NCI-H1417 treated with DMSO at 0.1 percent for 48 hours (cell line): Measurements from ENCODE around the gene FKRP.
"Not testable (repeated sequence)": the region's sequence is repeated elsewhere in the genome, so short reads cannot be mapped to it uniquely, and the experiment has no call there.

ENCODE experiments used
- DNase-seq: peaks from one replicate; lab custom pipeline; 2025; lab: John Stamatoyannopoulos, UW

Gene FKRP

DNA sequence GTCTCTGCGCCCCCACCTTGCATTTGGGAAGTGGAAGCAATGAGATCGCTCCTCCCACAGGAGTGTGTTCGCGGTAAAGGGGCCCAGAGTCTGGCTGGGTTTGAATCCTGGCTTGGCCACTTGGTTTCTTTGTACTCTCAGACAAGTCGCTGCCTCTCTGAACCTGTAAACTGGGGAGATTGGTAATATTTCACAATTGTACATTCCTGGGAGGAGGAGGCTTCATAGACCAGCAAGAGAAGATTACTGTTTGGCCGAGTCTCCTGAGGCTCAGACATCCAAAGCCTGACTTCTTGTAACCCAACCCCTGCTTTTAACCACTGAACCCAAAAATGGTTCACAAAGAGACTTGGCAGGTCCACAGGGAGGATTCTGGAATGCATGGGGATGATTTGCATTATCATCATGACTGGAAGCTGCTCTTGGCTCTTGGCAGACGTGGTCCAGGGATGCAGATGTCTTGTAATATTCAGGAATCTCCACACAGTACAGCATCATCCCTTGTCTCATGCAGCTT lies 14.0 kb downstream of the FKRP start:
- DNase-seq = no peak

GRCh38 chr19:46760363-46760762 lies 14.5 kb downstream of the FKRP start:
- no peak for DNase-seq

GRCh38 chr19:46760897-46761296 lies 15.0 kb downstream of the FKRP start:
- DNase-seq = not testable (repeated sequence)

GRCh38 chr19:46761418-46761831 lies 15.6 kb downstream of the FKRP start:
- no peak for DNase-seq

- DNase-seq = no peak
Measured at GRCh38 chr19:46762245-46762890, 16.5 kb downstream of the FKRP start.

- no peak for DNase-seq
Measured at GRCh38 chr19:46764817-46765291, 19.0 kb downstream of the FKRP start.

GRCh38 chr19:46766569-46767317 lies 20.9 kb downstream of the FKRP start:
- no peak for DNase-seq

DNA sequence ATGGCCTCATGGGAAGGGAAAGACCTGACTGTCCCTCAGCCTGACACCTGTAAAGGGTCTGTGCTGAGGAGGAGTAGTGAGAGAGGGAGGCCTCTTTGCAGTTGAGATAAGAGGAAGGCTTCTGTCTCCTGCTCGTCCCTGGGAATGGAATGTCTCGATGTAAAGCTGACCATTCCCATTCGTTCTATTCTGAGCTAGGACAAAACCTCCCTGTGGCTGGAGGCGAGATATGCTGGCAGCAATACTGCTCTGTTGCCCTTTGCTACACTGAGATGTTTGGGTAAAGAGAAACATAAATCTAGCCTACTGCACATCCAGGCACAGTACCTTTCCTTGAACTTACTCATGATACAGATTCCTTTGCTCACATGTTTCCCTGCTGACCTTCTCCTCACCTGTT lies 22.9 kb downstream of the FKRP start:
- DNase-seq = not testable (repeated sequence)

DNA sequence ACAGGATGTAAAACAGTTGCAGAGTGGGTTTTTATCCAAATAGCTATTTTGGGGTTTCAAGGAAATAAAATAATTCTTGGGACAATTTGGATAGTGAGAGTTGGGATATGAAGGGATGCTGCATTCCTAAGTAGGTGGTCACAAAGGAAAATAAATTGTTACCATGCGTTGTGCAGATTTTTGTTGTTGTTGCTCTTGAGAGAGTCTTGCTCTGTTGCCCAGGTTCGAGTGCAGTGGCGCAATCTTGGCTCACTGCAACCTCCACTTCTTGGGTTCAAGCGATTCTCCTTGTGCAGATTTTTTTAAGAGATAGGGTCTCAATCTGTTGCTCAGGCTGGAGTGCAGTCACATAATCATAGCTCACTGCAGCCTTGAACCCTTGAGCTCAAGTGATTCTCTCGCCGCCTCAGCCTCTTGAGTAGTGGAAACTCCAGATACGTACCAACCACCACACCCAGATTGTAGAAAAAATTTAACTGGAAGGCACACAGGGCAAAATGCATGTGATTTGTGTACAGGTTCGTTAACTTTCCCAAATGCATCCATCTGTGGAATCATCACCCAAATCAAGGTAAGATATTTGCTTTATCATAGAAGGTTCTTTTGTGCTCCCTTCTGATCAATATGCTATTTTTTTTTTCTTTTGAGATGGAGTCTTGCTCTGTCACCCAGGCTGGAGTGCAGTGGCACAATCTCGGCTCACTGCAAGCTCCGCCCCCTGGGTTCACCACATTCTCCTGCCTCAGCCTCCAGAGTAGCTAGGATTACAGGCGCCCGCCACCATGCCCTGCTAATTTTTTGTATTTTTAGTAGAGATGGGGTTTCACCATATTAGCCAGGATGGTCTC lies 26.5 kb downstream of the FKRP start:
- no peak for DNase-seq

DNA sequence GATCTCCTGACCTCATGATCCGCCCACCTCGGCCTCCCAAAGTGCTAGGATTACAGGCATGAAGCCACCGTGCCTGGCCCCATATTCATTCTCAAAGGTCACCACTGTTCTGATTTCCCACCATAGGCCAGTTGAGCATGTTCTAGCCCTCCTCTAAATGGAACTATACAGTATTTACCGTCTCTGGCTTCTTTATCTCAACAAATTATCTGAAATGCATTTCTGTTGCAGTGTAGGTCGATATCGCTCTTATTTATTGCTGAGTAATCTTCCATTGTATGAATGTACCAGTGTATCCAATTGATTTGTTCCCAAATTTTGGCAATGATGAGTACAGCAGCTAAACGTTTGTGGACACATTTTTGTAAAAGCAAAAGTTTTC lies 27.2 kb downstream of the FKRP start:
- no peak for DNase-seq

GRCh38 chr19:46775642-46776258 lies 29.9 kb downstream of the FKRP start:
- no peak for DNase-seq

DNA sequence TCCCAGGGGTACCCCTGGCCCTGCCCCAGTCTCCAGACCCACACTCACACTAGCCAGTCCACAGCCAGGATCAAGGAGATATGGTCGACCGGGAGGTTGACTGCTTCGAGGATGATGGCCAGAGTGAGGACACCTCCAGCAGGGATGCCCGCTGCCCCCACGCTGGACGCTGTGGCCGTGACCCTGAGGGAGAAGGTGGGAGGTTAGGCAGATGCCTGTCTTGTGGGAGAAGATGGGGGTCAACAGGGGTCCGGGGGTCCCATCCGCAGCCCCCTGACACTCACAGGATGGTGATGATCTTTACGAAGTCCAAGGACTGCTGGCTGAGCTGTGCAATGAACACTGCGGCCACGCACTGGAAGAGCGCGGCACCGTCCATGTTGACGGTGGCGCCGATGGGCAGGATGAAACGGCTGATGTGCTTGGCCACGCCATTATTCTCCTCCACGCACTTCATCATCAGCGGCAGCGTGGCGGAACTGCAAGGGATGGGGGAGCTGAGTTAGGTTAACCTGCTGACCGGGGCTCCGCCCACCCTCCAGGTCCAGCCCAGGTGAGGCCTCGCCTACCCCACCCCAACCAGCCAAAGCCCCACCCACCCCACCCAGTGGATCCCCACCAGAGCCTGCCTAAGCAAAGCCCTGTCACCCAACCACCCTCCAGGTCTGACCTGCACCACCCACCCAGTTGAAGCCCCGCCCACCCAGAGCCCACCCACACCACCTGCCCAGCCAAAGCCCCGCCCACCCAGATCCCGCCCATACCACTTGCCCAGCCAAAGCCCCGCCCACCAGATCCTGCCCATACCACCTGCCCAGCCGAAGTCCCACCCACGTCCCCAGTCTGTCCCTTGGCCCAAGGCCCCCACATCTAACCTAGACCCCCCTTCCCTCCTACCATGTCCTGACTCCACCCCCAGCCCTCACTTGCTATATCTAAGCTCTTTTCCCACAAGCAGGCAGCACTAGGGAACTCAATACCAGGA lies 31.4 kb downstream of the FKRP start:
- DNase-seq = no peak

GRCh38 chr19:46777956-46778645 lies 32.2 kb downstream of the FKRP start:
- not testable (repeated sequence) for DNase-seq

GRCh38 chr19:46782355-46783019 lies 36.6 kb downstream of the FKRP start:
- no peak for DNase-seq

DNA sequence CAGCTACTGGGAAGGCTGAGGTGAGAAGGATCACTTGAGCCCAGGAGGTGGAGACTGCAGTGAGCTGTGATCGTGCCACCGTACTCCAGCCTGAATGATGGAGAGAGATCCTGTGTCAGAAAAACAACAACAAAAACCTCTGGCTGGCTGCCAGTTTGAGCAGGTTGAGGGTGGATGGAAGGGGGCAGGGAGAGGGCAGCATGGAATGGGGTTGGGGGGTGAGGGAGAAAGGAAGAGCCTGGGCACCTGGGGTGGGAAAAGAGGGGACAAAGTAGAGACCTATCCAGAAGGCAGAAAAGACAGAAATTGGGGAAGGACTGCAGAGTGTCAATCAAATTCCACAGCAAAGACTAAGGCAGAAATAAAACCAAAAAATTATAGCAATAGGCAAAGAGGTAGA lies 37.8 kb downstream of the FKRP start:
- DNase-seq = no peak

GRCh38 chr19:46784262-46785053 lies 38.6 kb downstream of the FKRP start:
- no peak for DNase-seq

GRCh38 chr19:46785054-46785979 lies 39.5 kb downstream of the FKRP start:
- no peak for DNase-seq

- no peak for DNase-seq
Measured at GRCh38 chr19:46785980-46786235, 40.1 kb downstream of the FKRP start.
